Cardiac fibroblast (primary cell): ENCODE data around the gene PARN.

Experiments used
- DNase-seq, 2 donors: peaks; one replicate each; pipeline versions ENCODE4 v3.0.0 to v3.0.0-alpha.2; 2010; ENCODE audit warnings: low read depth in 2 of 2
- H3K4me3 ChIP-seq, 2 donors: replicated peaks in 1 of 2; 1 replicate in 1 of 2; 2 replicates in 1 of 2; pipeline ENCODE4 v1.5.1; 2011; ENCODE audit warnings: low read depth in 2 of 2, low read length in 2 of 2, mild to moderate bottlenecking in 2 of 2, moderate library complexity in 1 of 2
- TF ChIP-seq, protein P1 (sequence below): IDR thresholded peaks from one replicate; pipeline ENCODE4 v1.5.1; 2011; ENCODE audit warnings: low read depth, mild to moderate bottlenecking, low read length, inconsistent platforms

Gene PARN

DNA sequence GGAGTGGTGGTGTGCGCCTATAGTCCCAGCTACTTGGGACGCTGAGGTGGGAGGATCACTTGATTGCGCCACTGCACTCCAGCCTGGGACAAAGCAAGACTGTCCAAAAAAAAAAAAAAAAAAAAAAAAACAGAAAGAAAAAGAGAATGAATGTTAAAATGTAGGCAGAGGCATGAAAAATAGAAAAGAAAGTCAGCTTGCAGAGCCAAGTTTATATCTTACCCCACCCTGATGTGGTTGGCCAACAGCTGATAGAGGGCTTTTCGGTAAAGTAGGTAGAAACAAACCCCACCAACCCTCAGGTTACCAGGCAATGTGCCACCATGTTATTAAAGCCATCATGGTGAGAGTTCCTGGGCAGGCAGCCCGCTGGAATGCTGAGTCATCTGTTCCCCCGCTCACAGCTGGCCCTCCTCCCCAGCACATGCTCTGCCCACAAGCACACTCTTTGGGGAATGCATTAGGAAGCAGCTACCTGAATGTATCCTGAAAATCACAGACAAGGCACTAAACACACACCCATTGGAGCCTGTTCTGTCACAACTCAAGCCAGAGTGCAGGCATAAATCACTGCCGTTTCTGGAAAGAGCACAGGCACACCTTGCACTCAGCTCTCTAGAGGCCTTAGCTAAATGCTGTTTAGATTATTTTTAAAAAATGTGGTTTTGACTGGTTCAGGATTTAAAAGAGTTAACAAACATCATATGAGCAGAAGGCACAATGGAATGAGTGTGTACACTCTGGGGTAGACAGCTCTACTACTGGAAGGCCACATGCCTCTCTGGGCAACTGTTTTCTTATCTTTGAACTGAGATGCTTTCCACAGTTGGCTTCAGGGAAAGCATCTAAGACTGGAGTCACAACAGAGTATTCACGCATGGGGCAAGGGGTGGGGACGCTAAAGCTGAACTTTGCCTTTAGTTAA, 128.5 kb downstream of the PARN start:
- peak; percentile 95 to 98 for DNase-seq
- H3K4me3 ChIP-seq: peak overlapping the region in 1 of 2 donors; percentile 27
- TF ChIP-seq, protein P1, sequence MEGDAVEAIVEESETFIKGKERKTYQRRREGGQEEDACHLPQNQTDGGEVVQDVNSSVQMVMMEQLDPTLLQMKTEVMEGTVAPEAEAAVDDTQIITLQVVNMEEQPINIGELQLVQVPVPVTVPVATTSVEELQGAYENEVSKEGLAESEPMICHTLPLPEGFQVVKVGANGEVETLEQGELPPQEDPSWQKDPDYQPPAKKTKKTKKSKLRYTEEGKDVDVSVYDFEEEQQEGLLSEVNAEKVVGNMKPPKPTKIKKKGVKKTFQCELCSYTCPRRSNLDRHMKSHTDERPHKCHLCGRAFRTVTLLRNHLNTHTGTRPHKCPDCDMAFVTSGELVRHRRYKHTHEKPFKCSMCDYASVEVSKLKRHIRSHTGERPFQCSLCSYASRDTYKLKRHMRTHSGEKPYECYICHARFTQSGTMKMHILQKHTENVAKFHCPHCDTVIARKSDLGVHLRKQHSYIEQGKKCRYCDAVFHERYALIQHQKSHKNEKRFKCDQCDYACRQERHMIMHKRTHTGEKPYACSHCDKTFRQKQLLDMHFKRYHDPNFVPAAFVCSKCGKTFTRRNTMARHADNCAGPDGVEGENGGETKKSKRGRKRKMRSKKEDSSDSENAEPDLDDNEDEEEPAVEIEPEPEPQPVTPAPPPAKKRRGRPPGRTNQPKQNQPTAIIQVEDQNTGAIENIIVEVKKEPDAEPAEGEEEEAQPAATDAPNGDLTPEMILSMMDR: no peak

DNA sequence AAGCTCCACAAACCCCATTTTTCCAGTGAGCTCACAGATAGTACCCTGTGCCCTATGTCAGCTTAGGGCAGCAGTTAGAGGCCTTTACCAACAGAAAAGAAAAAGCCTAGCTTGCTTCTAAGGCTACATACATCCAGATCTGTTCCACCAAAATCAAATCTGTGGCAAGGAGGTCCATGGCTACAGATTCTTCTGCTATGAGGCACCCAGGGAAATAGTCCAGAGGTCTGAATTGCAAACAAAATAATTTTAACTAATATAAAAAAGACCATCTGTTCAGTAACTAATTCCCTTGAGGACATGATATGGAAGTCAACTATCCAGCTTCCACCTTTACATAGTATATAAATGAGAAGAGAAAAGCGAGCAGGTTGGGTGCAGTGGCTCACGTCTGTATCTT, 129.3 kb downstream of the PARN start:
- DNase-seq: peak in 1 of 2 donors; percentile 33
- TF ChIP-seq, protein P1: no peak
- no peak overlapping the region for H3K4me3 ChIP-seq

DNA sequence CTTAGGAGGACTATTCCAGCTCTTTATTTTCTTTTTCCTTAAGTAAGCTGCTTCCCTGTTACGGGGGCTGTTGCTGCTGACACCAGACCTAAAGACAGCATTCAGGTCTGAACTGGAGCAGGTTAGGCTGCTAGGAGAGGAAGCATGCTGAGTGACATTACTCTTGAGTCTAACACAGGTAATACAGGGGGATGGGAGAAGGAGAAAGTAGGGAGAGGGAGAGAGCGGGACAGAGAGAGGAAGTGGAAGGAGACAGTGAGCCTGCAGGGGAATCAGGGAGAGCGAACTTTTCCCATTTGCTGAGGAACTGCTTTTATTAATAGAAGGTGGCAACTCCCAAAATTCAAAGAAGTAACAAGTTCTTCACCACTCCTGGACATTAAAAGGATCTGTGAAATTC, 130.9 kb downstream of the PARN start:
- no peak overlapping the region for H3K4me3 ChIP-seq
- DNase-seq: no peak
- TF ChIP-seq, protein P1: no peak

DNA sequence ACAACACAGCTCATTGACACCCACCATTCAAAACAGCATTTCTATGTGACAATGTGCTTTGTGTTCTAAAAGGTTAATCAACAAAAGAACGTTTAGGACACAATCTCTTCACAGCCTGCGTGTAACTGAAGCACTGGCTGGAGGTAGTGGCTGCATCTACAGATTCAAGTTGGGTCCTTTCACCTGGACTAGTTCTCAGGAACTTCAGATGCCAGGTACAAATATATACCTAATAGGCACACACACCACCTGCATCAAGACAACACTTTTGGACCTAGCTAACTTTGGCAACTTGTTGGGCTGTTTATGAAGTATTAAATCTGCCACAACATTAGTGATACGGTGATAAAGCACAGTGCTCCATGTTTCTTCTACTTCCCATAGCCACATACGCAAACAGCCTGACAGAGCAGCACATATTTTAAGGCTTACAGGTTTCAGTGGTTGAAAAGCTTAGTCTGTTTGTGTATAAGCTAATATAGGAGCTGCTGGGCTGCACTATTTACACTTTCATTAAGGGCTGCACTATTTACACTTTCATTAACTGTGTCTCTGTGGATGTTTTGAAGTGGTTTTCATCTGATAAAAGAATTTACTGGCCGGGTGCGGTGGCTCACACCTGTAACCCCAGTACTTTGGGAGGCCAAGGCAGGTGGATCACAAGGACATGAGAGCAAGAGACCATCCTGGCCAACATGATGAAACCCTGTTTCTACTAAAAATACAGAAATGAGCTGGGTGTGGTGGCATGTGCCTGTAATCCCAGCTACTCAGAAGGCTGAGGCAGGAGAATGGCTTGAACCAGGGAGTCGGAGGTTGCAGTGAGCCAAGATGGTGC, 132.6 kb downstream of the PARN start:
- no peak for DNase-seq
- TF ChIP-seq, protein P1: no peak
- no peak overlapping the region for H3K4me3 ChIP-seq

DNA sequence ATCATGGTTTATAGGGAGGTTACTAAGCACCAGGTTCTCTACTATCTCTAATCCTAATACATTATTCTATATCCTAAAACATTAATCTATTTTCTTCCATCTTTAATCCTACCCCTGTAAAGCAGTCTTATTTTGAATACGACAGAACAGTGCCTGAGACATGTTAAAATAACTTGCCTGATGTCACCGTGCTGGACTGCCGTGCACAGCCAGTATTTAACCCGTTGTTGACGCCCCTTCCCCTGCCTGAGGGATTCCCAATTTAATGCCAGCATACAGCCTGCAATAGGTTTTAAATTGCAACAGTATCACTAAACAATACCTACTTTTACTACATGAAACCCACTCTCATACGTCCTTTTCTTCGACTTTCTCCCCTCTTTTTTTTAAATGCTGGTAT, 133.3 kb downstream of the PARN start:
- H3K4me3 ChIP-seq: no peak overlapping the region
- TF ChIP-seq, protein P1: no peak
- DNase-seq: no peak

DNA sequence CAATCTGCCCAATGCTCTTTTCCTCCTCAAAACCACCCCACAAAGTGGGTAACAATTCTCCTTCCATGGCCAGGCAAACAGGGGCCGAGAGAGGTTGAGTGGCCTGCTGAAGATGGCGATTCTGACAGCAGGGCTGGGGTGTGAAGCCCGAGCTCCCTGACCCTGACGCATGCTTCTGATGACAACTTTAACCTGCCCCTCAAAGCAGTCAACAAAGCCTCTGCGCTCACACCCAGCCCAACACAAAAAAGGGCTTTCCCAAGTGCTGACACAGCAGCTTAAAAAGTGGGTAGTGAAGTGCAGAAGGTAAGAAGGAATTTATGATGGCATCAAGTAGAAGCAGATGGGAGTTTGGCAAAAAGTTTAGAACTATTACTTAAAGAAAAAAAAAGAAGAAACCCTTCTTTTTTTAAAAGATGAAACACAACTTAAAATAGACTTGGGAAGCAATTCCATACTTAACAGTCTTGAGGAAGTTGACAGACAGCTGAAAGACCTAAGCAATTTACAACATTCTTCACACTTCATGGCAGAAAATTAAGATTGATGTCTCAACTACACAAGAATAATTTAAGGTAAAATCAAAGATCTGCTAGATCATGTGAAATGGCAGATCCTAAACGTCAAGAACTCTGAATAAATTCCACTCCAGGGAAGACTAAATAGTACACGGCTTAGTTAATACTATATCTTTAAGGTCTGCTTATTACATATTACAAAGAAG, 133.9 kb downstream of the PARN start:
- DNase-seq: no peak
- no peak overlapping the region for H3K4me3 ChIP-seq
- TF ChIP-seq, protein P1: no peak
